ENCODE results near the gene ZNF124.

The ZNF124 gene

DNA sequence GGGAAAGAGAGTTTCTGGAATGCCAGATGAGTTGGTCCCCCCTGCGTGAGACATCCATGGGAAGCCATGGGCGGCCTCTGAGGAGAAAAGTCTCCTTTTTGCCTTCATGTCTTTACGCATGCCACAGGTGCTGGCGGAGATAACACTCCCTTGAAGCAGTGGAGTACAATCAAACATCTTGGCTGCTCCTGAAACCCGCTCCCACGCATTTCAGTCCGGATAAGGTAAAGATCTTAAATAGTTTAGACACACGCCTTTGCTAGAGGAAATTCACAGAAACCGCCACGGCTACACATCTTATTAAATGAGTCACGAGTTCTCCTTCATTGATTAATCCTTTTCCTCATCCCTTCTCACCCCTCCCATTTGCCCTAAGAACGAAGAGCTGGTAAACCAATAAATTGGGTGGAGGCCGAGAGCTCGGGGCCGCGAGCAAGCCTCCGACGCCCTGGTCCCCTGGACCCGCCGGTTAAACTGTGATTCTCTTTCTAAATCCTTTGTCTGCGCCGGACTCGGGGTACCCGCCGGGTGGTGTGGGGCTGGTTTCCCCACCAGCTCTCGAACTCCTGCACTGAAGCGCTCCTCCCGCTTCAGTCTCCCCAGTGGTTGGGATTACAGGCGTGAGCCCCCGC is 61.1 kb downstream of the ZNF124 start:
- Histone ChIP-seq H3K9me3 (ENCODE audit: insufficient read depth, low read length) (no peaks in the 10 kb centered on the region), H3K27ac (ENCODE audit: low read length) (no peak overlapping the region), H3K27me3 (ENCODE audit: low read depth, low read length) (no peaks in the 10 kb centered on the region), H3K36me3 (replicated peaks; ENCODE audit: low read depth, low read length) (no peaks in the 10 kb centered on the region), H3K4me2 (ENCODE audit: low read length) (no peak overlapping the region), H3K9ac (ENCODE audit: low read length) (no peak overlapping the region), H3K4me3 (ENCODE audit: low read length) (no peak overlapping the region), H3K4me1 (ENCODE audit: low read length) (no peaks in the 10 kb centered on the region), H4K20me1 (ENCODE audit: insufficient read depth, low read length) (no peaks in the 10 kb centered on the region), H3K79me2 (ENCODE audit: low read length) (no peaks in the 10 kb centered on the region), H2AFZ (ENCODE audit: low read depth, low read length) (no peak overlapping the region)
- TF ChIP-seq EZH2phosphoT487 (IDR thresholded peaks at IDR 0.05; ENCODE audit: low read depth), result no peak

DNA sequence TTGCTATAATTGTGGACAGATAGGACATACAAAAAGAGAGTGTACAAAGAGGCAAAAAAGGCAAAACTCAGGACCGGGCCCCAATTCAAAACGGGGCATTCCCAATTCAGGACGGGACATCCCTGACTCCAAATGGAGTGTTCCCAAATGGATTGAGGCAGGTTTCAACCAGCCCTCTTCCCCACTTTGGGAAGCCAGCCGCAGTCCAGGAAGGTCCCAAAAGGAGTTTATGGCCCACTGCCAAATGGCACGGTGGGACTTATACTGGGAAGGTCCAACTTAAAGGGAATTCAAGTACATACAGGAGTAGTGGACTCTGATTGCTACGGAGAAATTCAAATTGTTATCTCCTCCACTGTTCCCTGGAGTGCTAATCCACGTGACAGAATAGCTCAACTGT is 64.1 kb downstream of the ZNF124 start:
- Histone ChIP-seq H4K20me1 (ENCODE audit: insufficient read depth, low read length) (no peaks in the 10 kb centered on the region), H3K27me3 (ENCODE audit: low read depth, low read length) (no peaks in the 10 kb centered on the region), H2AFZ (ENCODE audit: low read depth, low read length) (no peak overlapping the region), H3K79me2 (ENCODE audit: low read length) (peaks cover 15% of the 10 kb centered on the region), H3K27ac (ENCODE audit: low read length) (no peak overlapping the region), H3K4me2 (ENCODE audit: low read length) (no peak overlapping the region), H3K4me1 (ENCODE audit: low read length) (peaks cover 4% of the 10 kb centered on the region; the same call in 1 of the 2 replicates), H3K9me3 (ENCODE audit: insufficient read depth, low read length) (no peaks in the 10 kb centered on the region), H3K4me3 (ENCODE audit: low read length) (no peak overlapping the region), H3K36me3 (replicated peaks; ENCODE audit: low read depth, low read length) (peaks cover 6% of the 10 kb centered on the region), H3K9ac (ENCODE audit: low read length) (no peak overlapping the region)
- no peak for TF ChIP-seq EZH2phosphoT487 (IDR thresholded peaks at IDR 0.05; ENCODE audit: low read depth)
- no peak for TF ChIP-seq CTCF (IDR thresholded peaks at IDR 0.05; ENCODE audit: low read depth, low read length)

DNA sequence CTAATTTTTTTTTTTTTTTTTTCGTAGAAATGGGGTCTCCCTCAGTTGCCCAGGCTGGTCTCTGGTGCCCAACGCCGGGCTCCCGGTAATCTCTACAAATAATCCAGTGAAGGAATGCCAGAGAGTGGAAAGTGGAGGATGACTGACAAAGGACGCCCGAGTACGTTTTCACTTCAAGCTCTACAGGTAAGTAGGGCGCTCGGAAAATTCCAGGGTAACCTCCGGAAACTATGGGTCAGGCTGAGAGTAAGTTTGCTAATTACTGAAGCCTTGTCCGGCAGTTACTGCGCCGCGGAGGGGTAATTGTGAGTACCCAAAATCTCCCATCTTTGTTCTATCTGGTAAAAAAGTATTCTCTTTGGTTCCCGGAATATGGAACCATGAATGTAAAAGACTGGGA is 65.9 kb downstream of the ZNF124 start:
- no peaks in the 10 kb centered on the region for H4K20me1 ChIP-seq (ENCODE audit: insufficient read depth, low read length)
- H3K4me2 ChIP-seq (ENCODE audit: low read length), result no peak overlapping the region
- H3K9me3 ChIP-seq (ENCODE audit: insufficient read depth, low read length), result peaks cover 16% of the 10 kb centered on the region

More for the DNA sequence above, 65.9 kb downstream of the ZNF124 start:
- H3K27me3 ChIP-seq (ENCODE audit: low read depth, low read length), result no peaks in the 10 kb centered on the region
- H3K27ac ChIP-seq (ENCODE audit: low read length), result no peak overlapping the region
- H3K9ac ChIP-seq (ENCODE audit: low read length), result no peak overlapping the region
- H3K36me3 ChIP-seq (replicated peaks; ENCODE audit: low read depth, low read length), result peaks cover 22% of the 10 kb centered on the region
- H2AFZ ChIP-seq (ENCODE audit: low read depth, low read length), result no peak overlapping the region
- TF ChIP-seq CTCF (IDR thresholded peaks at IDR 0.05; ENCODE audit: low read depth, low read length), result no peak
- TF ChIP-seq EZH2phosphoT487 (IDR thresholded peaks at IDR 0.05; ENCODE audit: low read depth), result no peak
- no peak overlapping the region for H3K4me3 ChIP-seq (ENCODE audit: low read length)
- H3K79me2 ChIP-seq (ENCODE audit: low read length), result peaks cover 28% of the 10 kb centered on the region
- H3K4me1 ChIP-seq (ENCODE audit: low read length), result peaks cover 4% of the 10 kb centered on the region; the same call in 1 of the 2 replicates
